ENCODE measurements around the gene PHAF1.
A peak's percentile ranks its signal among the peaks of the same experiment; 100 is the strongest.

PHAF1 gene

GRCh38 chr16:67087803-67088202, 21.9 kb upstream of the PHAF1 start:
- DNase-seq = no peak
- Mint-ChIP-seq H3K9me3 (no peaks in the 10 kb centered on the region), H3K4me1 (peaks cover 30% of the 10 kb centered on the region), H3K27ac (no peak overlapping the region), H3K36me3 (ENCODE audit: low read depth) (peaks cover 19% of the 10 kb centered on the region), H3K27me3 (ENCODE audit: low read depth, poor library complexity) (no peaks in the 10 kb centered on the region), H3K4me3 (no peak overlapping the region)
- TF ChIP-seq, protein P1, sequence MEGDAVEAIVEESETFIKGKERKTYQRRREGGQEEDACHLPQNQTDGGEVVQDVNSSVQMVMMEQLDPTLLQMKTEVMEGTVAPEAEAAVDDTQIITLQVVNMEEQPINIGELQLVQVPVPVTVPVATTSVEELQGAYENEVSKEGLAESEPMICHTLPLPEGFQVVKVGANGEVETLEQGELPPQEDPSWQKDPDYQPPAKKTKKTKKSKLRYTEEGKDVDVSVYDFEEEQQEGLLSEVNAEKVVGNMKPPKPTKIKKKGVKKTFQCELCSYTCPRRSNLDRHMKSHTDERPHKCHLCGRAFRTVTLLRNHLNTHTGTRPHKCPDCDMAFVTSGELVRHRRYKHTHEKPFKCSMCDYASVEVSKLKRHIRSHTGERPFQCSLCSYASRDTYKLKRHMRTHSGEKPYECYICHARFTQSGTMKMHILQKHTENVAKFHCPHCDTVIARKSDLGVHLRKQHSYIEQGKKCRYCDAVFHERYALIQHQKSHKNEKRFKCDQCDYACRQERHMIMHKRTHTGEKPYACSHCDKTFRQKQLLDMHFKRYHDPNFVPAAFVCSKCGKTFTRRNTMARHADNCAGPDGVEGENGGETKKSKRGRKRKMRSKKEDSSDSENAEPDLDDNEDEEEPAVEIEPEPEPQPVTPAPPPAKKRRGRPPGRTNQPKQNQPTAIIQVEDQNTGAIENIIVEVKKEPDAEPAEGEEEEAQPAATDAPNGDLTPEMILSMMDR (IDR thresholded peaks at IDR 0.05) = no peak

DNA sequence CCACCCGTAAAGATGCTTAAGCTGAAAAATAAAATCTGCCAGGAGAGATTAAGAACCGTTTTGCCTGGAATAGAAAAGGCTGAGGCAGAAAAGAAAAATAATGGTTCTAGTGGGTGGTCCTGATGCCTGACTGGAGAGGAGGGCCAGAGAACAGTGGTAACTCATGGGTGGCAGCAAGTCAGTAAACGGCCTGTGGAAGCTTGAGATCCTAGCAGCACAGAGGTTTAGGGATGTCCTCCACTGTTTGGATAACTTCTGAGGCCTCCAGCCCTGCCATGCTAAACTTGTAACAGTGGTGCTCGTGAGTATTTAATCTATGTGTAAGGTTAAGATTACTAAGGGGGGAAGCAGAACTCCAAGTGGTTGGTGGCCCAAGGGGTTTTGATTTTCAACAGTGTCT, 21.2 kb upstream of the PHAF1 start:
- Mint-ChIP-seq H3K9me3 (no peaks in the 10 kb centered on the region), H3K36me3 (ENCODE audit: low read depth) (peaks cover 19% of the 10 kb centered on the region), H3K4me1 (peaks cover 30% of the 10 kb centered on the region), H3K27ac (no peak overlapping the region), H3K4me3 (no peak overlapping the region), H3K27me3 (ENCODE audit: low read depth, poor library complexity) (no peaks in the 10 kb centered on the region)
- TF ChIP-seq, protein P1 (IDR thresholded peaks at IDR 0.05) = no peak
- DNase-seq = no peak

- no peak overlapping the region for H3K4me3 Mint-ChIP-seq
- no peak overlapping the region for H3K27ac Mint-ChIP-seq
- peaks cover 30% of the 10 kb centered on the region for H3K4me1 Mint-ChIP-seq
- H3K36me3 Mint-ChIP-seq (ENCODE audit: low read depth) = peaks cover 19% of the 10 kb centered on the region
- no peaks in the 10 kb centered on the region for H3K27me3 Mint-ChIP-seq (ENCODE audit: low read depth, poor library complexity)
- TF ChIP-seq, protein P1 (IDR thresholded peaks at IDR 0.05) = no peak
- DNase-seq = no peak
- H3K9me3 Mint-ChIP-seq = no peaks in the 10 kb centered on the region
Measured at GRCh38 chr16:67089101-67089500, 20.6 kb upstream of the PHAF1 start.

DNA sequence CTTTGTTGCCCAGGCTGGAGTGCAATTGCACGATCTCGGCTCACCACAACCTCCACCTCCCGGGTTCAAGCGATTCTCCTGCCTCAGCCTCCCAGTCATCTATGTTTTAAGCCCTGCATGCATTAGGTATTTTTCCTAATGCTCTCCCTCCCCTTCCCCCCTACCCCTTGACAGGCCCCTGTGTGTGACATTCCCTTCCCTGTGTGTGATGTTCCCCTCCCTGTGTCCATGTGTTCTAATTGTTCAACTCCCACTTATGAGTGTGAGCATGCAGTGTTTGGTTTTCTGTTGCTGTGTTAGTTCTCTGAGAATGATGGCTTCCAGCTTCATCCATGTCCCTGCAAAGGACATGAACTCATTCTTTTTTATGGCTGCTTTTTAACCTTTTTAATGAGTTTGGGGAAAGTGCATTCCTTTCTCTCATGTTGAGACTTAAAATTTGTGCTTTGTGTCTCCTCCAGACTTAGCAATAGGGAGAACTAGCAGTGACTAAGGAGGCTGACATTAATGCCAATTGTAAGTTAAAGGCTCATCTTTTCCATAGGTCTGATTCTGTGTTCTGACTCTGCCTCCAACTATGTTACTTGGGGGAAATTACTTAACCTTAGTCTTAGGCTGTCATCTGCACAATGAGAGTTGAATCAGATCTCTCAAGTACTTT, 17.7 kb upstream of the PHAF1 start:
- peak overlapping the region; percentile 73 for H3K27ac Mint-ChIP-seq
- no peak for DNase-seq
- no peaks in the 10 kb centered on the region for H3K27me3 Mint-ChIP-seq (ENCODE audit: low read depth, poor library complexity)
- peaks cover 30% of the 10 kb centered on the region for H3K4me1 Mint-ChIP-seq
- H3K9me3 Mint-ChIP-seq = no peaks in the 10 kb centered on the region
- H3K4me3 Mint-ChIP-seq = no peak overlapping the region
- TF ChIP-seq, protein P1 (IDR thresholded peaks at IDR 0.05) = no peak
- H3K36me3 Mint-ChIP-seq (ENCODE audit: low read depth) = peaks cover 3% of the 10 kb centered on the region

- no peaks in the 10 kb centered on the region for H3K27me3 Mint-ChIP-seq (ENCODE audit: low read depth, poor library complexity)
- no peak overlapping the region for H3K27ac Mint-ChIP-seq
Measured at GRCh38 chr16:67093098-67093726, 16.5 kb upstream of the PHAF1 start.

More at GRCh38 chr16:67093098-67093726, 16.5 kb upstream of the PHAF1 start:
- TF ChIP-seq, protein P1 (IDR thresholded peaks at IDR 0.05) = no peak
- Mint-ChIP-seq H3K4me1 (peaks cover 25% of the 10 kb centered on the region), H3K36me3 (ENCODE audit: low read depth) (peaks cover 3% of the 10 kb centered on the region), H3K4me3 (no peak overlapping the region), H3K9me3 (no peaks in the 10 kb centered on the region)
- DNase-seq = no peak
